Sigmoid colon (tissue), 4 donors: ENCODE measurements around the gene ROR1.

Experiments
- CTCF ChIP-seq, 4 experiments: fragments of 450-650 bp in 3 of 4; fragments of 200-600 bp in 1 of 4; IDR thresholded peaks; one replicate each; pipeline ENCODE4 v1.5.1; 2016 to 2019; ENCODE audit warnings: antibody characterized with exemption in 4 of 4, mild to moderate bottlenecking in 3 of 4, moderate library complexity in 2 of 4
- EP300 ChIP-seq, 4 donors: sonication (generic); formaldehyde crosslinking; IDR thresholded peaks; one replicate each; pipeline ENCODE4 v1.6.1; 2017; ENCODE audit warnings: antibody characterized with exemption in 4 of 4
- POLR2A ChIP-seq, 2 donors: fragments of 450-650 bp; IDR thresholded peaks; one replicate each; pipeline ENCODE4 v1.6.1; 2016; ENCODE audit warnings: antibody characterized with exemption in 2 of 2, mild to moderate bottlenecking in 2 of 2, moderate library complexity in 2 of 2
- POLR2AphosphoS5 ChIP-seq, 4 donors: sonication (generic); formaldehyde crosslinking; IDR thresholded peaks; one replicate each; pipeline ENCODE4 v1.6.1; 2017; ENCODE audit warnings: antibody characterized with exemption in 4 of 4

- TF ChIP-seq CTCF (IDR thresholded peaks at IDR 0.05) = no peak
- TF ChIP-seq POLR2A (IDR thresholded peaks at IDR 0.05) = no peak
- TF ChIP-seq EP300 (IDR thresholded peaks at IDR 0.05) = no peak
- TF ChIP-seq POLR2AphosphoS5 (IDR thresholded peaks at IDR 0.05) = no peak
Observed at GRCh38 chr1:63738772-63739171, 35.0 kb upstream of the ROR1 start.
